ACC112 (cell line): ENCODE measurements around the gene STX8.
A peak's percentile ranks its signal among the peaks of the same experiment; 100 is the strongest.
"Not testable (repeated sequence)": the region's sequence is repeated elsewhere in the genome, so short reads cannot be mapped to it uniquely, and the experiment has no call there.

Experiments used
- H2AFZ ChIP-seq: fragments of 200-600 bp; sonication (generic); one replicate; pipeline ENCODE4 v1.6.0; 2017; ENCODE audit warnings: antibody characterized with exemption, low read length; ENCODE audit not compliant: unreplicated experiment
- H3K27ac ChIP-seq: fragments of 200-600 bp; sonication (generic); 2 replicates; pipeline ENCODE4 v1.5.1; 2014; ENCODE audit warnings: low read depth, mild to moderate bottlenecking, antibody characterized with exemption, low read length, moderate library complexity
- H3K27me3 ChIP-seq: fragments of 200-600 bp; sonication (generic); 2 replicates; pipeline ENCODE4 v1.6.1; 2014; ENCODE audit warnings: mild to moderate bottlenecking, antibody characterized with exemption, low read length, moderate library complexity, mixed read lengths; ENCODE audit not compliant: insufficient read depth
- H3K36me3 ChIP-seq: fragments of 200-600 bp; sonication (generic); 2 replicates; pipeline ENCODE4 v1.6.1; 2016; ENCODE audit warnings: mild to moderate bottlenecking, antibody characterized with exemption, low read length, moderate library complexity, mixed read lengths; ENCODE audit not compliant: insufficient read depth
- H3K4me1 ChIP-seq: fragments of 200-600 bp; sonication (generic); one replicate; pipeline ENCODE4 v1.6.1; 2016; ENCODE audit warnings: low read length, mixed read lengths; ENCODE audit not compliant: insufficient read depth, unreplicated experiment, control insufficient read depth
- H3K4me3 ChIP-seq: fragments of 200-600 bp; sonication (generic); 2 replicates; pipeline ENCODE4 v1.5.1; 2014; ENCODE audit warnings: mild to moderate bottlenecking, low read depth, low read length
- H3K79me2 ChIP-seq: fragments of 200-600 bp; sonication (generic); one replicate; pipeline ENCODE4 v1.6.0; 2016; ENCODE audit warnings: low read length; ENCODE audit not compliant: control insufficient read depth, unreplicated experiment, insufficient read depth

The STX8 gene

DNA sequence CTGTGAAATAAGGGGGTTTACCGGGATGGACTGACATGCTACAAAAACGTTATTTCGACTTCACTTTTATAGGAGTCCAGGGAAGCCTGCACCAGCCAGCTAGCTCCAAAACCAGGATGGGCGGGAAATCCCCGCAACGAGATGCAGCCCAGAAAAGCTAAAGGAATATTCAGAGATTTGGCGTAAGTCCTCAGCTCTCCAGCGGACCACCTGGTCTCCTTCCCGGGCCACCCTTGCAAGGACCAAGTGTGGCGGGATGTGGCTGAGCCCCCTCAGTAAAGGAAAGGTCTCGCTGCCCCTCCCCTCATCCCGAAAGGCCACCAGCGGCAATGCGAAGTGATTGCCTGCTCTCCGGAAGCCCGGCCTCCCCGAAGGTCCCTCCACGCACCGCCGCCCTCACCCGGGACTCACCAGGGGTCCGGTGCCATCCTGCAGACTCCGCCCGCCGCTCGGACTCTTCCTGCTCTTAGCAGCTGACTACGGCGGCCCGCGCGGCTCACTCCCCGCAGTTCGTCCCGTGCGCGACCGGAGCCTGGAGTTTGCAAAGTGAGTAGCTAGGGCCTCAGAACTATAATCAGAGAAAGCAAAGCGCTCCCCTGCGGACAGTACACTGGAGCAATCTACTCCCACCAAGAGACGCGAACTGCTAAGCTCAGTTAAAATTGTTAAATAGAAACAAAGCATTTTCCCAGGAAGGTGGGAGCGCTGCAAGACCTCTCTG, at the start of gene STX8:
Gene STX8 (minus strand): TSS at position 440 of the 721 bp plus-strand sequence. CDS start 12 bp downstream, at position 428.
- no peaks in the 10 kb centered on the region for H3K27me3 ChIP-seq
- no peaks in the 10 kb centered on the region for H3K36me3 ChIP-seq
- H2AFZ ChIP-seq: peak within 1 kb of the TSS; percentile 97
- H3K4me1 ChIP-seq: peaks cover 8% of the 10 kb centered on the region
- peaks cover 14% of the 10 kb centered on the region for H3K79me2 ChIP-seq
- no peak within 1 kb of the TSS for H3K27ac ChIP-seq
- peak within 1 kb of the TSS; percentile 92 for H3K4me3 ChIP-seq

GRCh38 chr17:9622961-9623360, 47.3 kb upstream of the STX8 start:
- Histone ChIP-seq H3K4me1 (no peaks in the 10 kb centered on the region), H3K27ac (no peak overlapping the region), H2AFZ (no peak overlapping the region), H3K36me3 (no peaks in the 10 kb centered on the region), H3K4me3 (no peak overlapping the region), H3K27me3 (no peaks in the 10 kb centered on the region), H3K79me2 (no peaks in the 10 kb centered on the region)

DNA sequence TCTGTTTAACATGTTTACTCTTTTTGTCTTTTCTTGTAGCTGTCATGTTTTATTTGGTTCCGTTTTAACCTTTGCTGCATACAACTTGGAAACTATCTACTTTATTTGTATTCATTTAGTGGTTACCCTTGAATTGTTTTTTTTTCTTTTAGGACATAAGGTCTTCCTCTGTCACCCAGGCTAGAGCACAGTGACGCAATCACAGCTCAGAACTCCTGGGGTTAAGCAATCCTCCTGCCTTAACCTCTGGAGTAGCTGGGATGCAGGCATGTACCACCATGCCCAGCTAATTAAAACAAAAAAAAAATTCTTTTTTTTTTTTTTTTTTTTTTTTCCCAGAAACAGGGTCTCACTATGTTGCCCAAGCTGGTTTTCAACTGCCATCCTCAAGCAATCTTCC, 39.9 kb upstream of the STX8 start:
- Histone ChIP-seq H3K79me2 (no peaks in the 10 kb centered on the region), H3K27ac (no peak overlapping the region), H3K4me1 (no peaks in the 10 kb centered on the region), H3K27me3 (no peaks in the 10 kb centered on the region), H2AFZ (no peak overlapping the region), H3K36me3 (no peaks in the 10 kb centered on the region), H3K4me3 (no peak overlapping the region)

GRCh38 chr17:9612006-9612405, 36.4 kb upstream of the STX8 start:
- no peaks in the 10 kb centered on the region for H3K36me3 ChIP-seq
- no peak overlapping the region for H3K4me3 ChIP-seq
- no peak overlapping the region for H2AFZ ChIP-seq
- no peaks in the 10 kb centered on the region for H3K4me1 ChIP-seq
- no peaks in the 10 kb centered on the region for H3K79me2 ChIP-seq
- H3K27ac ChIP-seq: no peak overlapping the region
- H3K27me3 ChIP-seq: no peaks in the 10 kb centered on the region

DNA sequence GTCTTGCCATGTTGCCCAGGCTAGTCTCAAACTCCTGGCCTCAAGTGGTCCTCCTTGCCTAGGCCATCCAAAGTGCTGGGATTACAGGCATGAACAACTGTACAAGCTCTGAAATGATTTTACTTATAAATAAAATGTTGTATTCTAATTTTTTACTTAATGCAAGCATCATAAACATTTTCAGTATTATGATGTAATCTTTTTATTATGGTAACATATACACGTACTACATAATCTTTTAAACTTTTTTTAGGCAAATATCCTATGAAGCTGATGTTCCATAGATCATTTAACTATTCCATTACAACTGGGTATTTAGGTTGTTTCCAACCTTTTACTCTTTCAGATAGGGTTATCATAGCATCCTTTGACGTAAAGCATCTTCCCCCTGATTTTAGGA, 35.9 kb upstream of the STX8 start:
- H3K27me3 ChIP-seq: no peaks in the 10 kb centered on the region
- H3K36me3 ChIP-seq: no peaks in the 10 kb centered on the region
- no peaks in the 10 kb centered on the region for H3K4me1 ChIP-seq

DNA sequence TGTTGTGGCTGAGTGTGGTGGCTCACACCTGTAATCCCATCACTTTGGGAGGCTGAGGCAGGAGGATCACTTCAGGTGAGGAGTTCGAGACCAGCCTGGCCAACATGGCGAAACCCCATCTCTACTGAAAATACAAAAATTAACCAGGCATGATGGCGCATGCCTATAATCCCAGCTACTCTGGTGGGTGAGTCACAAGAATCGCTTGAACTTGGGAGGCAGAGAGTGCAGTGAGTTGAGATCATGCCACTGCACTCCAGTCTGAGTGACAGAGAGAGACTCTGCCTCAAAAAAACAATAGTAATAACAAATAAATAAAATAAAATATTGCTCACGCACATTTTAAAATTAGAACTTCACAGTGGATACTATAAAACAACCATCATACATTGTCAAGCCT, 31.4 kb upstream of the STX8 start:
- not testable (repeated sequence) for H3K4me3 ChIP-seq, H3K27ac ChIP-seq, H3K4me1 ChIP-seq, H3K79me2 ChIP-seq, H3K27me3 ChIP-seq, H2AFZ ChIP-seq, H3K36me3 ChIP-seq

More for the DNA sequence above, 35.9 kb upstream of the STX8 start:
- H3K79me2 ChIP-seq: no peaks in the 10 kb centered on the region
- H2AFZ ChIP-seq: no peak overlapping the region
- no peak overlapping the region for H3K4me3 ChIP-seq
- H3K27ac ChIP-seq: no peak overlapping the region

DNA sequence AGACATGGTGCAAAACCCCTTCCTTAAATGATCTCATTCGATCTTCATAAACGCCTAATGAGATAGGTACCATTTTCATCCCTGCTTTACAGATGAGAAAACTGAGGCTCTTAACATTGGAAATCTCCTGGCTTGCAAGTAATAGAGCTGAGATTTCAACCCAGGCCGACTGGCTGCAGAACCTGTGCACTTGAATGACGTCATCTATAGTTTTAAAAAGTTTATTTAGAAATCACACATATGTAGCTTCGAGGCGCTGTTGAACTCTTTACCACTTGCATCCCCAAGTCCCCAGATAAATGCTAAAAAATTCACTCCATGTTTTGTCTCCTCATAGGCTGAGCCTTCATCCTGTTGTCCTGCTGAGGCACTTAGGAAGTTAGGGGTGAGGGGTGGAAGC, 30.8 kb upstream of the STX8 start:
- H3K4me3 ChIP-seq: no peak overlapping the region
- no peaks in the 10 kb centered on the region for H3K36me3 ChIP-seq
- H3K27me3 ChIP-seq: 0 out of 2 replicates have a peak, but pooled peaks cover 4% of the 10 kb centered on the region
- no peaks in the 10 kb centered on the region for H3K79me2 ChIP-seq
- H3K4me1 ChIP-seq: no peaks in the 10 kb centered on the region
- H3K27ac ChIP-seq: no peak overlapping the region
- H2AFZ ChIP-seq: no peak overlapping the region

DNA sequence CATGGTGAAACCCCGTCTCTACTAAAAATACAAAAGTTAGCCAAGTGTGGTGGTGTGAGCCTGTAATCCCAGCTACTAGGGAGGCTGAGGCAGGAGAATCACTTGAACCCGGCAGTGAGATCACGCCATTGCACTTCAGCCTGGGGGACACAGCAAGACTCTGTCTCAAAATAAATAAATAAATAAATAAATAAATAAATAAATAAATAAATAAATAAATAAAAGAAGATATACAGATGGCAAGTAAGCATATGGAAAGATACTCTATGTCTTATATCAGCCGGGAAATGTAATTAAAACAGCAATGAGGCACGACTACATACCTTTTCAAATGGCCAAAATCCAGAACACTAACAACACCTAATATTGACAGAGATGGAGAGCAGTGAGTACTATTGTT, 29.0 kb upstream of the STX8 start:
- not testable (repeated sequence) for H3K79me2 ChIP-seq, H3K27me3 ChIP-seq, H2AFZ ChIP-seq, H3K36me3 ChIP-seq, H3K4me3 ChIP-seq, H3K4me1 ChIP-seq, H3K27ac ChIP-seq

DNA sequence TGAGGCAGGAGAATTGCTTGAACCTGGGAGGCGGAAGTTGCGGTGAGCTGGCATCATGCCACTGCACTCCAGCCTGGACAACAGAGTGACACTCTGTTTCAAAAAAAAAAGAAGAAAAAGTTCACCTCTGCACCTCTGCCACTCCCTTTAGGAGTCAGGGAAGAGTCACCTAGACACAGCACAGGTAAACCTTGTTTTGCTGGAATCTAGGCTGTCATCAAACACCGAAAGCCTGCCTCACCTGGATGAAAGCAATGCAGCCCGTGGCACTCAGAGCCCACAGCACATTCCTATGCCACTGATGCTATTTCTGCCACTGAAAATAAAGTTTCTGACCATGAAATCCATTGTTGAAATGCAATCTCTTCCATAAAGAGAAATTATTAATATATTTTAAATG, 23.0 kb upstream of the STX8 start:
- Histone ChIP-seq H3K4me3 (no peak overlapping the region), H3K27ac (no peak overlapping the region), H3K4me1 (no peaks in the 10 kb centered on the region), H3K79me2 (no peaks in the 10 kb centered on the region), H3K36me3 (no peaks in the 10 kb centered on the region), H2AFZ (no peak overlapping the region), H3K27me3 (0 out of 2 replicates have a peak, but pooled peaks cover 4% of the 10 kb centered on the region)

- H3K4me1 ChIP-seq, H2AFZ ChIP-seq, H3K36me3 ChIP-seq, H3K27me3 ChIP-seq, H3K79me2 ChIP-seq, H3K4me3 ChIP-seq, H3K27ac ChIP-seq: not testable (repeated sequence)
Observed at GRCh38 chr17:9597638-9598037, 22.0 kb upstream of the STX8 start.

DNA sequence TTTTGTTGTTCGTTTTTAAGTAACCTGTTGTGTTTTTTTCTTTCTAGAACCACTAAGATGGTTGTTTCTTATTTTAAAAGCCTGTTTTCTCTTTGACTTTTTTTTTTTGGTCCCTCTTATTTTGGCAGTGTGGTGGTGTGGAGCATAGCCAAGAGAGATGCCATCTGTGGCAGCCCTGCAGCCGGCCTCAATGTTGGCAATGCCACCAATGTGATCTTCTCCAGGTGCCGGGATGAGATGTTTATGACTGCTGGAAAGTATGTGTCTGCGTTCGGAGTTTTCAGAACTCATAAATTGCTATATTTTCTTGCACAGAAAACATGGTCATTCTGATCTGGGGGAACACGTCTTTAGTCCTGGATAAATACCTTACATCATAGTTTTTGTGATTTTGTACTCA, 18.4 kb upstream of the STX8 start:
- Histone ChIP-seq H3K4me3 (no peak overlapping the region), H2AFZ (no peak overlapping the region), H3K79me2 (no peaks in the 10 kb centered on the region), H3K27me3 (no peaks in the 10 kb centered on the region), H3K36me3 (no peaks in the 10 kb centered on the region), H3K27ac (no peak overlapping the region), H3K4me1 (no peaks in the 10 kb centered on the region)
